Panc1 (cell line): ENCODE data around the gene CFAP141. TPM values are rescaled to one million over a fixed set of nuclear protein-coding genes. Genes with fewer than 3 reads are reported as not detected.
A peak's percentile ranks its signal among the peaks of the same experiment; 100 is the strongest.

Experiments used
- ATAC-seq: fragments of 200-7000 bp; cut with Tn5 transposase; 2 replicates; pipeline ENCODE4 v1.9.1; 2020; ENCODE audit warnings: mild to moderate bottlenecking, moderate library complexity
- BruUV-seq: library from RNA; stranded (reverse); fragments of 400-500 nt; replicated peaks from 2 replicates; lab custom pipeline; 2021; lab: Mats Ljungman, UMichigan
- CTCF ChIA-PET: fragments of 300-600 bp; sonication (Branson Sonifier 250); formaldehyde crosslinking; loops from one replicate; lab custom pipeline; 2022; ENCODE audit warnings: antibody characterized with exemption; lab: Charles Lee
- POLR2A ChIA-PET: fragments of 300-600 bp; sonication (Branson Sonifier 250); formaldehyde crosslinking; loops from one replicate; lab custom pipeline; 2022; ENCODE audit warnings: antibody characterized with exemption; lab: Charles Lee
- DNase-seq: peaks from one replicate; pipeline ENCODE4 v3.0.0-alpha.2; 2010; ENCODE audit warnings: low read depth, low spot score
- H3K27ac ChIP-seq: 2 replicates; pipeline ENCODE4 v1.5.1; 2011; ENCODE audit warnings: mild to moderate bottlenecking, low read length, inconsistent platforms
- H3K27me3 ChIP-seq: fragments of 200-500 bp; sonication (Bioruptor generic); 2 replicates; pipeline ENCODE4 v1.6.0; 2014; ENCODE audit warnings: low read length, inconsistent platforms; ENCODE audit not compliant: control insufficient read depth, insufficient read depth
- H3K36me3 ChIP-seq: fragments of 200-500 bp; sonication (Bioruptor generic); 2 replicates; pipeline ENCODE4 v1.5.1; 2014; ENCODE audit warnings: inconsistent platforms, mild to moderate bottlenecking, low read length, moderate library complexity; ENCODE audit not compliant: control insufficient read depth, insufficient read depth
- H3K4me1 ChIP-seq: 2 replicates; pipeline ENCODE4 v1.5.1; 2011; ENCODE audit warnings: inconsistent platforms, mild to moderate bottlenecking, low read length, moderate library complexity; ENCODE audit not compliant: control insufficient read depth, insufficient read depth
- H3K4me3 ChIP-seq, 2 experiments: 2 replicates each; pipeline ENCODE4 v1.5.1; 2011 to 2012; ENCODE audit warnings: low read depth in 2 of 2, low read length in 2 of 2, mild to moderate bottlenecking in 2 of 2, inconsistent platforms in 1 of 2, moderate library complexity in 1 of 2
- H3K9me3 ChIP-seq: fragments of 200-500 bp; sonication (Bioruptor generic); 2 replicates; pipeline ENCODE4 v1.5.1; 2014; ENCODE audit warnings: low read depth, mild to moderate bottlenecking, inconsistent platforms, low read length, moderate library complexity; ENCODE audit not compliant: control insufficient read depth, insufficient read depth
- POLR2AphosphoS5 ChIP-seq: IDR thresholded peaks from 2 replicates; pipeline ENCODE4 v1.6.1; 2012; ENCODE audit warnings: mild to moderate bottlenecking, low read depth, low read length, moderate library complexity
- SIN3A ChIP-seq: IDR thresholded peaks from 2 replicates; pipeline ENCODE4 v1.6.1; 2012; ENCODE audit warnings: low read depth, mild to moderate bottlenecking, low read length, moderate library complexity, borderline replicate concordance; ENCODE audit not compliant: insufficient read depth
- TCF7L2 ChIP-seq: IDR thresholded peaks from 2 replicates; pipeline ENCODE4 v1.6.1; 2011; ENCODE audit warnings: mild to moderate bottlenecking, low read depth, low read length, inconsistent platforms
- in situ Hi-C: cut with HindIII; loops from 2 replicates; pipeline ENCODE4 v1.10.0; 2016; ENCODE audit warnings: low sequenced_read_pairs, low pct_unique_long_range_greater_than_20kb
- intact Hi-C: fragments of 100-400 bp; cut with micrococcal nuclease; formaldehyde crosslinking; loops from one replicate; pipeline ENCODE4 v1.10.0; 2022; ENCODE audit not compliant: unreplicated experiment
- total RNA-seq: library from RNA; stranded (reverse); gene quantifications from one replicate; pipeline ENCODE4 v1.2.1, GENCODE V29; 2021; ENCODE audit not compliant: unreplicated experiment
- TF ChIP-seq, protein P1 (sequence below): fragments of 450-650 bp; IDR thresholded peaks from 2 replicates; pipeline ENCODE4 v1.5.1; 2017; ENCODE audit warnings: mild to moderate bottlenecking
- TF ChIP-seq, protein P2 (sequence below), 2 experiments: IDR thresholded peaks; 2 replicates each; pipeline ENCODE4 v1.6.1; 2011 to 2012; ENCODE audit warnings: low read depth in 2 of 2, control low read depth in 1 of 2, low read length in 1 of 2, mild to moderate bottlenecking in 1 of 2, moderate library complexity in 1 of 2; ENCODE audit not compliant: insufficient read depth in 1 of 2

CFAP141 gene
- total RNA-seq, 1 experiment from 2014 or later = not detected

DNA sequence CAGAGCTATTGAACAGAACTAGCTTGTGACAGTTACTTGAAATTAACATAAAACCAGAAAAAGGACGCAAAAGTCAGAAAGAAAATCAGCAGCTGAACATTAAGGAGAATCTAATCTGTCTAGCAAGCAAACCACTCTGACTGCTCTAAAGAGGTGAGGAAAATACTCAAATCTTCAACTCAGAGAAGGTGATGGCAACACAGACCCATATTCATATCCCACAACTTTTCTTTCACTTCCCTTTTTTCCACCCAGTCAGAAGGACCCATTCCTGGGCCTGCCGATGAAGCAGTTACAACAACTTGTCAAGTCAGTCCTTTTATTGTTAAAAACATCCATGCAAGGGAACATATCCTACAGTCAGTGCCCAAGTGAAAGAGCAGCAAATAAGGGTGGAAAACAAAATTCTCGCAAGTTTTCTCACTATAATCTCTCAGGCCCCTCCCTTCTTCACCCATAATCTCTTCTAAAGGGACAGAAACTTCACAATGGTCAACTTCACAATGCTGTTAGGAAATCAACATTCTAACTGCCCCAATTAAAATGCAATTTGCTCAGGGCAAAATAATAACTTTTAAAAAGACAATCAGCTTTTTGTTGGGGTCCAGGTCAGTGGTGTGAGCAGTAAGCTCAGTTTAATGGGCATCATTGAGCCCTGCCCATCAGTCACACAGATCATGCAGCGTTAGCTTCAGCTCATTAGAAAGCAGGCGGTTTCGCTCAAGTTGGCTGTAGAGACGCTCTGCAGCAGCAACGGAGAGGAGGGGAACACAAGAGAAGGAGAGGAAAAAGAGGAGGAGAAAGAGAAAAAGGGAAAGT is 47.6 kb downstream of the CFAP141 start:
- BruUV-seq = no TSS peak
- in situ Hi-C loops = no loop called here
- Histone ChIP-seq H3K4me1 (peaks cover 21% of the 10 kb centered on the region), H3K36me3 (peaks cover 31% of the 10 kb centered on the region), H3K27me3 (no peaks in the 10 kb centered on the region), H3K27ac (peak overlapping the region; percentile 41), H3K4me3 (no peak overlapping the region), H3K9me3 (no peaks in the 10 kb centered on the region; the same call in 1 of the 2 replicates)
- ATAC-seq (no peak), DNase-seq (no peak)
- intact Hi-C loops = no loop called here
- TF ChIP-seq SIN3A (no peak), TCF7L2 (no peak), POLR2AphosphoS5 (no peak)
- TF ChIP-seq, protein P1, sequence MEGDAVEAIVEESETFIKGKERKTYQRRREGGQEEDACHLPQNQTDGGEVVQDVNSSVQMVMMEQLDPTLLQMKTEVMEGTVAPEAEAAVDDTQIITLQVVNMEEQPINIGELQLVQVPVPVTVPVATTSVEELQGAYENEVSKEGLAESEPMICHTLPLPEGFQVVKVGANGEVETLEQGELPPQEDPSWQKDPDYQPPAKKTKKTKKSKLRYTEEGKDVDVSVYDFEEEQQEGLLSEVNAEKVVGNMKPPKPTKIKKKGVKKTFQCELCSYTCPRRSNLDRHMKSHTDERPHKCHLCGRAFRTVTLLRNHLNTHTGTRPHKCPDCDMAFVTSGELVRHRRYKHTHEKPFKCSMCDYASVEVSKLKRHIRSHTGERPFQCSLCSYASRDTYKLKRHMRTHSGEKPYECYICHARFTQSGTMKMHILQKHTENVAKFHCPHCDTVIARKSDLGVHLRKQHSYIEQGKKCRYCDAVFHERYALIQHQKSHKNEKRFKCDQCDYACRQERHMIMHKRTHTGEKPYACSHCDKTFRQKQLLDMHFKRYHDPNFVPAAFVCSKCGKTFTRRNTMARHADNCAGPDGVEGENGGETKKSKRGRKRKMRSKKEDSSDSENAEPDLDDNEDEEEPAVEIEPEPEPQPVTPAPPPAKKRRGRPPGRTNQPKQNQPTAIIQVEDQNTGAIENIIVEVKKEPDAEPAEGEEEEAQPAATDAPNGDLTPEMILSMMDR = no peak
- TF ChIP-seq, protein P2, sequence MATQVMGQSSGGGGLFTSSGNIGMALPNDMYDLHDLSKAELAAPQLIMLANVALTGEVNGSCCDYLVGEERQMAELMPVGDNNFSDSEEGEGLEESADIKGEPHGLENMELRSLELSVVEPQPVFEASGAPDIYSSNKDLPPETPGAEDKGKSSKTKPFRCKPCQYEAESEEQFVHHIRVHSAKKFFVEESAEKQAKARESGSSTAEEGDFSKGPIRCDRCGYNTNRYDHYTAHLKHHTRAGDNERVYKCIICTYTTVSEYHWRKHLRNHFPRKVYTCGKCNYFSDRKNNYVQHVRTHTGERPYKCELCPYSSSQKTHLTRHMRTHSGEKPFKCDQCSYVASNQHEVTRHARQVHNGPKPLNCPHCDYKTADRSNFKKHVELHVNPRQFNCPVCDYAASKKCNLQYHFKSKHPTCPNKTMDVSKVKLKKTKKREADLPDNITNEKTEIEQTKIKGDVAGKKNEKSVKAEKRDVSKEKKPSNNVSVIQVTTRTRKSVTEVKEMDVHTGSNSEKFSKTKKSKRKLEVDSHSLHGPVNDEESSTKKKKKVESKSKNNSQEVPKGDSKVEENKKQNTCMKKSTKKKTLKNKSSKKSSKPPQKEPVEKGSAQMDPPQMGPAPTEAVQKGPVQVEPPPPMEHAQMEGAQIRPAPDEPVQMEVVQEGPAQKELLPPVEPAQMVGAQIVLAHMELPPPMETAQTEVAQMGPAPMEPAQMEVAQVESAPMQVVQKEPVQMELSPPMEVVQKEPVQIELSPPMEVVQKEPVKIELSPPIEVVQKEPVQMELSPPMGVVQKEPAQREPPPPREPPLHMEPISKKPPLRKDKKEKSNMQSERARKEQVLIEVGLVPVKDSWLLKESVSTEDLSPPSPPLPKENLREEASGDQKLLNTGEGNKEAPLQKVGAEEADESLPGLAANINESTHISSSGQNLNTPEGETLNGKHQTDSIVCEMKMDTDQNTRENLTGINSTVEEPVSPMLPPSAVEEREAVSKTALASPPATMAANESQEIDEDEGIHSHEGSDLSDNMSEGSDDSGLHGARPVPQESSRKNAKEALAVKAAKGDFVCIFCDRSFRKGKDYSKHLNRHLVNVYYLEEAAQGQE (IDR thresholded peaks at IDR 0.05; ENCODE audit: insufficient read depth in 1 of 2, low read depth in 2 of 2, low read length in 1 of 2) = no peak
- ChIA-PET POLR2A (interaction anchor here (0.6 kb wide), 1 partner anchor 302 kb away, joined by 3 read pairs; no protein-coding TSS in a partner anchor), CTCF (no interaction called here)

- BruUV-seq = no TSS peak
- in situ Hi-C loops (no loop called here), intact Hi-C loops (no loop called here)
- Histone ChIP-seq H3K36me3 (peaks cover 27% of the 10 kb centered on the region), H3K9me3 (no peaks in the 10 kb centered on the region; the same call in 1 of the 2 replicates), H3K27me3 (no peaks in the 10 kb centered on the region), H3K4me1 (peaks cover 21% of the 10 kb centered on the region), H3K27ac (peak overlapping the region; percentile 41), H3K4me3 (no peak overlapping the region)
- ATAC-seq (no peak), DNase-seq (no peak)
- ChIA-PET POLR2A (interaction anchor here (0.6 kb wide), 3 partner anchors 18 to 303 kb away, joined by 3 to 10 read pairs (median 3); no protein-coding TSS in a partner anchor), CTCF (interaction anchor here (1.1 kb wide), 1 partner anchor 21 kb away, joined by 5 read pairs; no protein-coding TSS in a partner anchor)
- TF ChIP-seq POLR2AphosphoS5 (no peak), SIN3A (no peak), TCF7L2 (no peak)
- TF ChIP-seq, protein P2 (IDR thresholded peaks at IDR 0.05; ENCODE audit: insufficient read depth in 1 of 2, low read depth in 2 of 2, low read length in 1 of 2) = no peak
- TF ChIP-seq, protein P1 = no peak
Measured at GRCh38 chr1:154157520-154158306, 48.4 kb downstream of the CFAP141 start.
